SK-N-SH (cell line): Measurements from ENCODE around the gene KCNAB1. TPM values are rescaled to one million over a fixed set of nuclear protein-coding genes. Genes with fewer than 3 reads are reported as not detected.

ENCODE experiments used
- CTCF ChIA-PET: fragments of 300-600, 350-600 bp; formaldehyde crosslinking; extraction: SDS; loops from one replicate; lab custom pipeline; 2021; lab: Yijun Ruan, JAX
- POLR2A ChIA-PET: fragments of 350-600 bp; sonication (Branson Sonifier 250); formaldehyde crosslinking; extraction: SDS; loops from one replicate; lab custom pipeline; 2020; ENCODE audit warnings: antibody characterized with exemption, inconsistent platforms; lab: Yijun Ruan, JAX
- DNase-seq: peaks from one replicate; pipeline ENCODE4 v3.0.0; 2012
- H2AFZ ChIP-seq: fragments of 200-600 bp; sonication (generic); 2 replicates; pipeline ENCODE4 v1.8.1; 2016; ENCODE audit warnings: antibody characterized with exemption, mild to moderate bottlenecking, low read depth
- H3F3A ChIP-seq: fragments of 200-600 bp; sonication (generic); replicated peaks from 2 replicates; pipeline ENCODE3; 2016; ENCODE audit warnings: antibody characterized with exemption, mild to moderate bottlenecking; ENCODE audit not compliant: insufficient read depth
- H3K27ac ChIP-seq, 2 experiments: fragments of 200-500 bp in 1 of 2; fragments of 200-600 bp in 1 of 2; sonication (Bioruptor generic) in 1 of 2; sonication (generic), shearing (Covaris generic) in 1 of 2; 2 replicates each; pipeline versions ENCODE4 v1.5.1 to v1.6.1; 2014 to 2016; ENCODE audit warnings: low read depth in 2 of 2, inconsistent platforms in 1 of 2, low read length in 1 of 2, mild to moderate bottlenecking in 1 of 2, mixed read lengths in 1 of 2
- H3K27me3 ChIP-seq: fragments of 200-600 bp; sonication (generic), shearing (Covaris generic); 2 replicates; pipeline ENCODE4 v1.6.1; 2016; ENCODE audit warnings: mixed run types; ENCODE audit not compliant: insufficient read depth
- H3K36me3 ChIP-seq, 2 experiments: fragments of 200-500 bp in 1 of 2; fragments of 200-600 bp in 1 of 2; sonication (Bioruptor generic) in 1 of 2; sonication (generic) in 1 of 2; replicated peaks in 1 of 2; 2 replicates each; pipeline versions ENCODE3 to v1.5.1; 2014 to 2016; ENCODE audit warnings: low read length in 1 of 2, mild to moderate bottlenecking in 1 of 2; ENCODE audit not compliant: insufficient read depth in 2 of 2, control insufficient read depth in 1 of 2
- H3K4me1 ChIP-seq, 2 experiments: fragments of 200-500 bp in 1 of 2; fragments of 200-600 bp in 1 of 2; sonication (Bioruptor generic) in 1 of 2; sonication (generic), shearing (Covaris generic) in 1 of 2; 2 replicates each; pipeline versions ENCODE4 v1.5.1 to v1.6.1; 2014 to 2016; ENCODE audit warnings: low read depth in 1 of 2, low read length in 1 of 2, mixed run types in 1 of 2; ENCODE audit not compliant: insufficient read depth in 2 of 2, control insufficient read depth in 1 of 2
- H3K4me2 ChIP-seq: fragments of 200-600 bp; sonication (generic), shearing (Covaris generic); 2 replicates; pipeline ENCODE4 v1.6.1; 2017; ENCODE audit warnings: mixed run types
- H3K4me3 ChIP-seq, 2 experiments: fragments of 200-500 bp in 1 of 2; fragments of 200-600 bp in 1 of 2; sonication (Bioruptor generic) in 1 of 2; sonication (generic), shearing (Covaris generic) in 1 of 2; 2 replicates each; pipeline versions ENCODE4 v1.5.1 to v1.8.1; 2014 to 2016; ENCODE audit warnings: low read depth in 2 of 2, inconsistent platforms in 1 of 2, low read length in 1 of 2, mild to moderate bottlenecking in 1 of 2, mixed read lengths in 1 of 2, moderate library complexity in 1 of 2
- H3K79me2 ChIP-seq: fragments of 200-600 bp; sonication (generic); 2 replicates; pipeline ENCODE4 v1.8.1; 2017; ENCODE audit warnings: mild to moderate bottlenecking; ENCODE audit not compliant: insufficient read depth
- H3K9ac ChIP-seq: fragments of 200-600 bp; sonication (generic); 2 replicates; pipeline ENCODE4 v1.6.1; 2017; ENCODE audit warnings: mixed run types
- H3K9me2 ChIP-seq: fragments of 200-600 bp; sonication (generic); 2 replicates; pipeline ENCODE4 v1.6.1; 2017; ENCODE audit warnings: mixed run types
- H3K9me3 ChIP-seq: fragments of 200-600 bp; sonication (generic); 2 replicates; pipeline ENCODE4 v1.6.1; 2017; ENCODE audit warnings: mixed run types, mild to moderate bottlenecking, moderate library complexity
- H4K20me1 ChIP-seq: fragments of 200-600 bp; sonication (generic); 2 replicates; pipeline ENCODE4 v1.6.1; 2017; ENCODE audit warnings: mild to moderate bottlenecking, mixed run types; ENCODE audit not compliant: insufficient read depth
- FOSL2 ChIP-seq: IDR thresholded peaks from 2 replicates; pipeline ENCODE4 v1.4.0; 2012; ENCODE audit warnings: low read depth, mild to moderate bottlenecking, moderate library complexity, borderline replicate concordance
- JUND ChIP-seq: IDR thresholded peaks from 2 replicates; pipeline ENCODE4 v1.4.0; 2012
- NFIC ChIP-seq: IDR thresholded peaks from 2 replicates; pipeline ENCODE4 v1.4.0; 2012; ENCODE audit warnings: borderline replicate concordance
- TCF12 ChIP-seq: IDR thresholded peaks from 2 replicates; pipeline ENCODE4 v1.4.0; 2012
- YY1 ChIP-seq: IDR thresholded peaks from 2 replicates; pipeline ENCODE4 v1.4.0; 2012; ENCODE audit warnings: low read depth, mild to moderate bottlenecking
- WGBS: methylation state at CpG from one replicate; pipeline ENCODE4 v1.1.6; 2017; ENCODE audit warnings: low lambda C conversion rate; 5-methylcytosine and 5-hydroxymethylcytosine counted together
- polyA plus RNA-seq, 3 experiments: library from polyadenylated mRNA; depleted of rRNA; stranded (reverse); fragments of >200 nt; gene quantifications; 2 replicates each; pipeline ENCODE4 v1.2.3, GENCODE V29; 2012
- TF ChIP-seq, protein P1 (sequence below): IDR thresholded peaks from 2 replicates; pipeline ENCODE4 v1.4.0; 2012; ENCODE audit warnings: low read depth, borderline replicate concordance
- TF ChIP-seq, protein P2 (sequence below): fragments of 200-600 bp; sonication (generic); IDR thresholded peaks from 2 replicates; pipeline ENCODE4 v1.6.1; 2017; ENCODE audit warnings: antibody characterized with exemption, mild to moderate bottlenecking, moderate library complexity

Gene KCNAB1
- polyA plus RNA-seq, 1 of the 3 experiments (the other 2 are of a cell fraction) = 82.1 TPM

DNA sequence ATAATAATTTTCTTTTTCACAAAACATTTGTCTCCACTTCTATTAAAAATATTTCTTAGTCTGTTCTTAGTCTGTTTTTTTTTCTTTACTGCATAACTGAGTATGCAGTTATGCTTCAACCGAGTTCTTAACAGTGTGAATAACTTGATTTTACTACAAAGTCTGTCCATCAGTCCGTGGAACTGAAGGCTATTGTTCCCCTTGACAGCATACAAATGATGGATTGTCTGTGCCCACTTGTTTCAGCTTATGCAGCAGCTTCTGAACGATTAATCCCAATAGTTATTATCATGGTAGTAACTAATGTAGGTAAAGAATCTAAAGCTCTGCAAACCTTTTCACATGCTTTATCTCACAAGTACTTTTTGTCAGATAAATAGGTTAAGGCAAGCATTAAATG is 283.8 kb downstream of the KCNAB1 start:
- Histone ChIP-seq H2AFZ (no peak overlapping the region), H3K9me2 (no peaks in the 10 kb centered on the region), H4K20me1 (no peaks in the 10 kb centered on the region; the same call in 1 of the 2 replicates), H3F3A (peaks cover 8% of the 10 kb centered on the region), H3K27ac (no peak overlapping the region), H3K36me3 (peaks cover 5 to 20% of the 10 kb centered on the region in 2 experiments), H3K4me2 (no peak overlapping the region), H3K4me1 (peaks cover 0 to 14% of the 10 kb centered on the region in 2 experiments; a peak in 2 of 4 replicates), H3K79me2 (peaks cover 85% of the 10 kb centered on the region), H3K4me3 (no peak overlapping the region), H3K9me3 (no peaks in the 10 kb centered on the region), H3K9ac (no peak overlapping the region), H3K27me3 (no peaks in the 10 kb centered on the region)
- ChIA-PET CTCF (interaction anchor here (1.6 kb wide), 1 partner anchor 8 kb away, joined by 4 read pairs; no protein-coding TSS in a partner anchor), POLR2A (no interaction called here)
- no peak for DNase-seq
- 62% methylated on average over 3 of the region's 3 CpGs for WGBS
- TF ChIP-seq, protein P1, sequence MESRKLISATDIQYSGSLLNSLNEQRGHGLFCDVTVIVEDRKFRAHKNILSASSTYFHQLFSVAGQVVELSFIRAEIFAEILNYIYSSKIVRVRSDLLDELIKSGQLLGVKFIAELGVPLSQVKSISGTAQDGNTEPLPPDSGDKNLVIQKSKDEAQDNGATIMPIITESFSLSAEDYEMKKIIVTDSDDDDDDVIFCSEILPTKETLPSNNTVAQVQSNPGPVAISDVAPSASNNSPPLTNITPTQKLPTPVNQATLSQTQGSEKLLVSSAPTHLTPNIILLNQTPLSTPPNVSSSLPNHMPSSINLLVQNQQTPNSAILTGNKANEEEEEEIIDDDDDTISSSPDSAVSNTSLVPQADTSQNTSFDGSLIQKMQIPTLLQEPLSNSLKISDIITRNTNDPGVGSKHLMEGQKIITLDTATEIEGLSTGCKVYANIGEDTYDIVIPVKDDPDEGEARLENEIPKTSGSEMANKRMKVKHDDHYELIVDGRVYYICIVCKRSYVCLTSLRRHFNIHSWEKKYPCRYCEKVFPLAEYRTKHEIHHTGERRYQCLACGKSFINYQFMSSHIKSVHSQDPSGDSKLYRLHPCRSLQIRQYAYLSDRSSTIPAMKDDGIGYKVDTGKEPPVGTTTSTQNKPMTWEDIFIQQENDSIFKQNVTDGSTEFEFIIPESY = no peak
- TF ChIP-seq, protein P2, sequence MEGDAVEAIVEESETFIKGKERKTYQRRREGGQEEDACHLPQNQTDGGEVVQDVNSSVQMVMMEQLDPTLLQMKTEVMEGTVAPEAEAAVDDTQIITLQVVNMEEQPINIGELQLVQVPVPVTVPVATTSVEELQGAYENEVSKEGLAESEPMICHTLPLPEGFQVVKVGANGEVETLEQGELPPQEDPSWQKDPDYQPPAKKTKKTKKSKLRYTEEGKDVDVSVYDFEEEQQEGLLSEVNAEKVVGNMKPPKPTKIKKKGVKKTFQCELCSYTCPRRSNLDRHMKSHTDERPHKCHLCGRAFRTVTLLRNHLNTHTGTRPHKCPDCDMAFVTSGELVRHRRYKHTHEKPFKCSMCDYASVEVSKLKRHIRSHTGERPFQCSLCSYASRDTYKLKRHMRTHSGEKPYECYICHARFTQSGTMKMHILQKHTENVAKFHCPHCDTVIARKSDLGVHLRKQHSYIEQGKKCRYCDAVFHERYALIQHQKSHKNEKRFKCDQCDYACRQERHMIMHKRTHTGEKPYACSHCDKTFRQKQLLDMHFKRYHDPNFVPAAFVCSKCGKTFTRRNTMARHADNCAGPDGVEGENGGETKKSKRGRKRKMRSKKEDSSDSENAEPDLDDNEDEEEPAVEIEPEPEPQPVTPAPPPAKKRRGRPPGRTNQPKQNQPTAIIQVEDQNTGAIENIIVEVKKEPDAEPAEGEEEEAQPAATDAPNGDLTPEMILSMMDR = no peak
- no peak for TF ChIP-seq FOSL2

DNA sequence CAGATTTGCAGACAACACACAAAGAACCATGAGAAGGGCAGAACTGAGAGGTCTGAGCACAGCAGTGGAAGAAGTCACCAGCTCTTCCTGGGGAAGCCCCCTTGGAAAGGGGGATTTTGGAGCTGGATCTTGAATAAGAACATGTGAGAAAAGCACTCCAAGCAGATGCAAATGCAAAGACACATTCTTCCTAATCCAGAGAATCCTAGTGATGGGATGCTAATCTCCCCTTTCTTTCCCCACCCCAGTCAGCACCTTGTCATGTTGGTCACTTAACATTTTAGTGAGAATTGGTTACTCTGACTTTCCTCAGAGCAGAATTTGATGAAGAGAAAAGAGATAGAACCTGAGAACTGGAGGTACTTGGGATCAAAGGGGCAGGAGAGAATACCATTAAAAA is 286.0 kb downstream of the KCNAB1 start:
- no peak overlapping the region for H3K4me3 ChIP-seq
- TF ChIP-seq JUND (no peak), FOSL2 (no peak), TCF12 (no peak), YY1 (no peak), NFIC (no peak)
- TF ChIP-seq, protein P1 = no peak
- TF ChIP-seq, all 33 proteins: peak for 0
- Histone ChIP-seq H3K9me2 (no peaks in the 10 kb centered on the region), H3K4me2 (no peak overlapping the region), H3F3A (peaks cover 19% of the 10 kb centered on the region), H3K27ac (no peak overlapping the region), H3K79me2 (peaks cover 83% of the 10 kb centered on the region), H3K27me3 (no peaks in the 10 kb centered on the region), H3K4me1 (peaks cover 0 to 7% of the 10 kb centered on the region in 2 experiments; a peak in 2 of 4 replicates), H2AFZ (no peak overlapping the region), H3K9ac (no peak overlapping the region), H3K9me3 (no peaks in the 10 kb centered on the region), H4K20me1 (no peaks in the 10 kb centered on the region; the same call in 1 of the 2 replicates), H3K36me3 (peaks cover 8 to 9% of the 10 kb centered on the region in 2 experiments)
- POLR2A ChIA-PET = no interaction called here
- no peak for DNase-seq
- CTCF ChIA-PET = no interaction called here
